Measurements from ENCODE around the gene SH3BP2.

The SH3BP2 gene

GRCh38 chr4:2837904-2838496, 45.1 kb downstream of the SH3BP2 start:
- Mint-ChIP-seq H3K4me1 (ENCODE audit: low read depth in 2 of 2) (peaks cover 62 to 66% of the 10 kb centered on the region in 2 donors), H3K27ac (peak overlapping the region; percentile 11 to 94), H3K4me3 (peak overlapping the region; percentile 61 to 85), H3K9me3 (peaks cover 0 to 8% of the 10 kb centered on the region in 2 donors), H3K36me3 (ENCODE audit: insufficient read depth) (peaks cover 24% of the 10 kb centered on the region), H3K27me3 (no peaks in the 10 kb centered on the region)
- DNase-seq (peak; percentile 67 to 73 (median 68)), ATAC-seq (replicated peaks) (peak; percentile 92)

- DNase-seq: no peak
- H3K4me1 Mint-ChIP-seq (ENCODE audit: low read depth in 2 of 2): peaks cover 62 to 65% of the 10 kb centered on the region in 2 donors
- H3K4me3 Mint-ChIP-seq: peak overlapping the region; percentile 61 to 85
- H3K27me3 Mint-ChIP-seq: no peaks in the 10 kb centered on the region
- peak overlapping the region; percentile 22 to 94 for H3K27ac Mint-ChIP-seq
- H3K9me3 Mint-ChIP-seq: peaks cover 0 to 8% of the 10 kb centered on the region in 2 donors
- peaks cover 33% of the 10 kb centered on the region for H3K36me3 Mint-ChIP-seq (ENCODE audit: insufficient read depth)
- no peak for ATAC-seq (replicated peaks)
Measured at GRCh38 chr4:2839060-2839459, 46.2 kb downstream of the SH3BP2 start.

GRCh38 chr4:2842687-2843262, 49.9 kb downstream of the SH3BP2 start:
- Mint-ChIP-seq H3K27me3 (no peaks in the 10 kb centered on the region), H3K27ac (peak overlapping the region; percentile 77 to 90), H3K4me3 (peak overlapping the region; percentile 86 to 88), H3K9me3 (peaks cover 0 to 8% of the 10 kb centered on the region in 2 donors), H3K36me3 (ENCODE audit: insufficient read depth) (peaks cover 34% of the 10 kb centered on the region), H3K4me1 (ENCODE audit: low read depth in 2 of 2) (peaks cover 47 to 52% of the 10 kb centered on the region in 2 donors)
- DNase-seq (no peak), ATAC-seq (replicated peaks) (no peak)

GRCh38 chr4:2843263-2843940, 50.5 kb downstream of the SH3BP2 start, which contains the start of gene ADD1:
Gene ADD1, plus strand, starts transcription at chr4:2843844. Its CDS starts 32,072 bp downstream, at chr4:2875916.
- H3K27ac Mint-ChIP-seq: peak within 1 kb of the TSS; percentile 77 to 90
- peak; percentile 94 to 100 (median 100) for DNase-seq
- peak; percentile 95 for ATAC-seq (replicated peaks)
- H3K4me3 Mint-ChIP-seq: peak within 1 kb of the TSS; percentile 86 to 88
- H3K4me1 Mint-ChIP-seq (ENCODE audit: low read depth in 2 of 2): peaks cover 43 to 51% of the 10 kb centered on the region in 2 donors
- H3K27me3 Mint-ChIP-seq: no peaks in the 10 kb centered on the region
- peaks cover 0 to 8% of the 10 kb centered on the region in 2 donors for H3K9me3 Mint-ChIP-seq
- H3K36me3 Mint-ChIP-seq (ENCODE audit: insufficient read depth): peaks cover 32% of the 10 kb centered on the region

- Mint-ChIP-seq H3K4me3 (peak overlapping the region; percentile 86 to 88), H3K27ac (peak overlapping the region; percentile 77 to 90), H3K36me3 (ENCODE audit: insufficient read depth) (peaks cover 28% of the 10 kb centered on the region), H3K27me3 (no peaks in the 10 kb centered on the region), H3K4me1 (ENCODE audit: low read depth in 2 of 2) (peaks cover 42 to 50% of the 10 kb centered on the region in 2 donors), H3K9me3 (peaks cover 0 to 8% of the 10 kb centered on the region in 2 donors)
- DNase-seq: no peak
- ATAC-seq (replicated peaks): no peak
Measured at GRCh38 chr4:2843941-2844584, 51.2 kb downstream of the SH3BP2 start.

- Mint-ChIP-seq H3K27me3 (no peaks in the 10 kb centered on the region), H3K27ac (peak overlapping the region; percentile 77 to 90), H3K36me3 (ENCODE audit: insufficient read depth) (peaks cover 24% of the 10 kb centered on the region), H3K4me1 (ENCODE audit: low read depth in 2 of 2) (peaks cover 54 to 57% of the 10 kb centered on the region in 2 donors), H3K9me3 (peaks cover 0 to 1% of the 10 kb centered on the region in 2 donors), H3K4me3 (peak overlapping the region; percentile 86 to 88)
- ATAC-seq (replicated peaks) (no peak), DNase-seq (no peak)
Measured at GRCh38 chr4:2846172-2846571, 53.3 kb downstream of the SH3BP2 start.

- no peaks in the 10 kb centered on the region for H3K27me3 Mint-ChIP-seq
- H3K36me3 Mint-ChIP-seq (ENCODE audit: insufficient read depth): peaks cover 25% of the 10 kb centered on the region
- peak overlapping the region; percentile 66 to 75 for H3K27ac Mint-ChIP-seq
- peaks cover 61 to 65% of the 10 kb centered on the region in 2 donors for H3K4me1 Mint-ChIP-seq (ENCODE audit: low read depth in 2 of 2)
- H3K9me3 Mint-ChIP-seq: no peaks in the 10 kb centered on the region
- no peak for DNase-seq
- peak overlapping the region in 1 of 2 donors; percentile 45 for H3K4me3 Mint-ChIP-seq
- no peak for ATAC-seq (replicated peaks)
Measured at GRCh38 chr4:2847302-2847871, 54.5 kb downstream of the SH3BP2 start.

- Mint-ChIP-seq H3K9me3 (no peaks in the 10 kb centered on the region), H3K27me3 (no peaks in the 10 kb centered on the region), H3K4me3 (peak overlapping the region in 1 of 2 donors; percentile 1), H3K4me1 (ENCODE audit: low read depth in 2 of 2) (peaks cover 56 to 62% of the 10 kb centered on the region in 2 donors), H3K36me3 (ENCODE audit: insufficient read depth) (peaks cover 23% of the 10 kb centered on the region), H3K27ac (no peak overlapping the region)
- DNase-seq (no peak), ATAC-seq (replicated peaks) (no peak)
Measured at GRCh38 chr4:2848449-2848848, 55.6 kb downstream of the SH3BP2 start.

GRCh38 chr4:2849267-2850152, 56.6 kb downstream of the SH3BP2 start:
- H3K9me3 Mint-ChIP-seq: no peaks in the 10 kb centered on the region
- peak overlapping the region; percentile 62 to 66 for H3K27ac Mint-ChIP-seq
- H3K4me1 Mint-ChIP-seq (ENCODE audit: low read depth in 2 of 2): peaks cover 62 to 67% of the 10 kb centered on the region in 2 donors
- peaks cover 24% of the 10 kb centered on the region for H3K36me3 Mint-ChIP-seq (ENCODE audit: insufficient read depth)
- no peaks in the 10 kb centered on the region for H3K27me3 Mint-ChIP-seq
- H3K4me3 Mint-ChIP-seq: peak overlapping the region in 1 of 2 donors; percentile 2
- ATAC-seq (replicated peaks) (no peak), DNase-seq (no peak)

- no peaks in the 10 kb centered on the region for H3K27me3 Mint-ChIP-seq
- ATAC-seq (replicated peaks): peak; percentile 51
- no peaks in the 10 kb centered on the region for H3K9me3 Mint-ChIP-seq
- peak overlapping the region; percentile 62 to 83 for H3K27ac Mint-ChIP-seq
- H3K36me3 Mint-ChIP-seq (ENCODE audit: insufficient read depth): peaks cover 31% of the 10 kb centered on the region
- no peak for DNase-seq
- peaks cover 60 to 70% of the 10 kb centered on the region in 2 donors for H3K4me1 Mint-ChIP-seq (ENCODE audit: low read depth in 2 of 2)
- peak overlapping the region; percentile 59 to 64 for H3K4me3 Mint-ChIP-seq
Measured at GRCh38 chr4:2850966-2851798, 58.3 kb downstream of the SH3BP2 start.

GRCh38 chr4:2852481-2852921, 59.6 kb downstream of the SH3BP2 start:
- H3K27me3 Mint-ChIP-seq: no peaks in the 10 kb centered on the region
- peaks cover 61 to 71% of the 10 kb centered on the region in 2 donors for H3K4me1 Mint-ChIP-seq (ENCODE audit: low read depth in 2 of 2)
- ATAC-seq (replicated peaks): peak; percentile 46
- H3K9me3 Mint-ChIP-seq: no peaks in the 10 kb centered on the region
- no peak for DNase-seq
- peak overlapping the region; percentile 59 to 64 for H3K4me3 Mint-ChIP-seq
- H3K27ac Mint-ChIP-seq: peak overlapping the region; percentile 62 to 83
- peaks cover 27% of the 10 kb centered on the region for H3K36me3 Mint-ChIP-seq (ENCODE audit: insufficient read depth)

Data from effector memory CD8-positive, alpha-beta T cell (primary cell).